AG09319 (cell line): ENCODE measurements around the gene COX20.

Experiments
- DNase-seq: peaks from one replicate; pipeline ENCODE4 v3.0.0-alpha.2; 2010; ENCODE audit warnings: low read depth; ENCODE audit errors: extremely low read depth
- TF ChIP-seq, protein P1 (sequence below): IDR thresholded peaks from 2 replicates; pipeline ENCODE4 v1.5.1; 2011; ENCODE audit warnings: low read depth, mild to moderate bottlenecking, inconsistent platforms, low read length, moderate library complexity

Gene COX20

GRCh38 chr1:244865028-244865371 is 29.5 kb downstream of the COX20 start:
- TF ChIP-seq, protein P1, sequence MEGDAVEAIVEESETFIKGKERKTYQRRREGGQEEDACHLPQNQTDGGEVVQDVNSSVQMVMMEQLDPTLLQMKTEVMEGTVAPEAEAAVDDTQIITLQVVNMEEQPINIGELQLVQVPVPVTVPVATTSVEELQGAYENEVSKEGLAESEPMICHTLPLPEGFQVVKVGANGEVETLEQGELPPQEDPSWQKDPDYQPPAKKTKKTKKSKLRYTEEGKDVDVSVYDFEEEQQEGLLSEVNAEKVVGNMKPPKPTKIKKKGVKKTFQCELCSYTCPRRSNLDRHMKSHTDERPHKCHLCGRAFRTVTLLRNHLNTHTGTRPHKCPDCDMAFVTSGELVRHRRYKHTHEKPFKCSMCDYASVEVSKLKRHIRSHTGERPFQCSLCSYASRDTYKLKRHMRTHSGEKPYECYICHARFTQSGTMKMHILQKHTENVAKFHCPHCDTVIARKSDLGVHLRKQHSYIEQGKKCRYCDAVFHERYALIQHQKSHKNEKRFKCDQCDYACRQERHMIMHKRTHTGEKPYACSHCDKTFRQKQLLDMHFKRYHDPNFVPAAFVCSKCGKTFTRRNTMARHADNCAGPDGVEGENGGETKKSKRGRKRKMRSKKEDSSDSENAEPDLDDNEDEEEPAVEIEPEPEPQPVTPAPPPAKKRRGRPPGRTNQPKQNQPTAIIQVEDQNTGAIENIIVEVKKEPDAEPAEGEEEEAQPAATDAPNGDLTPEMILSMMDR = no peak
- DNase-seq = no peak

GRCh38 chr1:244865820-244866219 is 30.4 kb downstream of the COX20 start:
- no peak for DNase-seq
- TF ChIP-seq, protein P1 = no peak

DNA sequence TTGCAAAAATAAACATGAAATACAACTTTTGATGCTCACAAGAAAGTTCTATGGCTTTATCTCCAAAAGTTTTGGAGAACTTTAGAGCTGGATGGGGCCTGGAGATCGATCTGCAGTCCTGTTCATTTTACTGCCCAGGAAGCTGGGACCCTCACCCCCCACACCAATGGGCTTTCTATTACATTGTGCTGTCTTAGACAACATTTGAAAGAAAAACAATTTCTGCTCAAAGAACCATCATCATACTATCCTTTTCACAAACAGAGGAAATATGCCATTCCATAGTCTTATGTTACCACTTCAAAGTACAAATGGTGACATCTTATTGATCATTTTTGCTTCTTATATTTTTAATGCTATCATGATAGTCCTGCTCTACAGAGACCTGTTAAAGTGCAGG is 30.9 kb downstream of the COX20 start:
- TF ChIP-seq, protein P1 = no peak
- DNase-seq = no peak

DNA sequence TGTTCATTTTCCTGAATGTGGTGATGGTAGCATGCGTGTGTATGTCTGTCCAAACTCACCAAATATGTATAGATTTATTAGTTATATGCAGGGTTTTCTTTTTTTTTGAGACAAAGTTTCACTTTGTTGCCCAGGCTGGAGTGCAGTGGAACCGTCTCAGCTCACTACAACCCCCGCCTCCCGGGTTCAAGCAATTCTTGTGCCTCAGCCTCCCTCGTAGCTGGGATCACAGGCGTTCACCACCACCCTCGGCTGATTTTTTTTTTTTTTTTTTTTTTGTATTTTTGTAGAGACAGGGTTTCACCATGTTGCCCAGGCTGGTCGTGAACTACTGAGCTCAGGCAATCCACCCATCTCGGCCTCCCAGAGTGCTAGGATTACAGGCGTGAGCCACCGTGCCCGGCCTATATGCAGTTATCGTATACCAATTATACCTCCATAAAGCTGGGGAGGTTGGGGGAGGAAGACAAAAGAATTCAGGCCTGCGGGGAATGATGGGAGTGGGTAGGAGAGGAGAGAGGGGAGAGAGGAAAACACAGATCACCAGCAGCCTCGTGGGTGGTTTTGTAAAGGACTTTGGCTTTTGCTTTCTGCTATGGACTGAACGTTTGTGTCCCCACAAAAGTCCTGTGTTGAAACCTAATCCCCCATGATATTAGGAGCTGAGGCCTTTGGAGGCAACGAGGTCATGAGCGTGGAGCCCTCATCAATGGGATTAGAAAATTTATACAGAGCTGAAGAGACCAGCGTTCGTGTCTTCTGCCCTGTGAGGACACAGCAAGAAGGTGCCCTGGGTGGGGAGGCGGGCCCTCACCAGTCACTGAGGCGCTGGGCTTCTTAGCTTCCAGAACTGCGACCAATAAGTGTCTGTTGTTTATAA is 33.3 kb downstream of the COX20 start:
- TF ChIP-seq, protein P1 = no peak
- no peak for DNase-seq

DNA sequence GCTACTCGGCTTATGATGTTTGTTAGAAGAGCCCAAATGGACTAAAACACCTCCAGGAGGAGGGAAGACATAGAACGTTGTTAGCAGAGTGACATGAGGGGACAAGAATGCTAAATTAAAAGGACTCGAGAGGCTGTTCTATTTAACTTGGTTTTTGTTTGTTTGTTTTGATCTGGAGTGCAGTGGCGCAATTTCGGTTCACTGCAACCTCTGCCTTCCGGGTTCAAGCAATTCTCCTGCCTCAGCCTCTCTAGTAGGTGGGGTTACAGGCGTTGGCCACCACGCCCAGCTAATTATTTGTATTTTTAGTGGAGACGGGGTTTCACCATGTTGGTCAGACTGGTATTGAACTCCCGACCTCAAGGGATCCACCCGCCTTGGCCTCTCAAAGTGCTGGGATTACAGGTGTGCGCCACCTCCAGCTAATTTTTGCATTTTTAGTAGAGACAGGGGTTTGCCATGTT is 33.9 kb downstream of the COX20 start:
- TF ChIP-seq, protein P1 = no peak
- no peak for DNase-seq

DNA sequence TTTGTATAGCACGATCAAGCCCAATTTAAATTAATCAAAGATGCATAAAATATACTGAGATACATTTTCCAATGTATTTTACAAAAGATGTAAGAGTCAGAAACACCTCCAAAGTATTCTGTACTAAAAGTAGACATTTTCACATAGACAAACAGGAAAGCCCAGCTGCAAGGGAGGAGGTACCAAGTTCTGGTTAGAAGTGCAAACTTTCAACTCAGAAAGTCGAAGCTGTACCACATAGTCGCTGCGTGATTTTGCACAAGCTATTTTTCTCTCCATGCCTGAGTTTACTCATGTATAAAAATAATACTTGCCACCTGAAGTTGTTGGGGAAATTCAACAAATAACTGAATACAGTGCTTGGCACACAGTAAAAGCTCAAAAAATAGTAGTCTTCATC is 34.5 kb downstream of the COX20 start:
- TF ChIP-seq, protein P1 = no peak
- no peak for DNase-seq

GRCh38 chr1:244874974-244875579 is 39.6 kb downstream of the COX20 start:
- no peak for DNase-seq
- TF ChIP-seq, protein P1 = no peak
